PC-9 (cell line): ENCODE data around the gene LETM1. TPM values are rescaled to one million over a fixed set of nuclear protein-coding genes. Genes with fewer than 3 reads are reported as not detected.

Experiments
- BruUV-seq: library from RNA; stranded (reverse); fragments of 400-500 nt; replicated peaks from 2 replicates; lab custom pipeline; 2021; lab: Mats Ljungman, UMichigan
- CTCF ChIA-PET: fragments of 300-600 bp; sonication (Branson Sonifier 250); formaldehyde crosslinking; loops from one replicate; lab custom pipeline; 2022; ENCODE audit warnings: antibody characterized with exemption; lab: Charles Lee
- POLR2A ChIA-PET: fragments of 300-600 bp; sonication (Branson Sonifier 250); formaldehyde crosslinking; loops from one replicate; lab custom pipeline; 2022; ENCODE audit warnings: antibody characterized with exemption; ENCODE audit not compliant: unreplicated experiment; lab: Charles Lee
- DNase-seq, 2 experiments: peaks; one replicate each; pipeline versions ENCODE4 v3.0.0 to v3.0.0-alpha.2; 2015 to 2022; ENCODE audit warnings: mixed read lengths in 1 of 2
- H2AFZ ChIP-seq: fragments of 200-600 bp; sonication (generic); 2 replicates; pipeline ENCODE4 v1.8.1; 2017; ENCODE audit warnings: antibody characterized with exemption
- H3F3A ChIP-seq: fragments of 200-600 bp; sonication (generic); 2 replicates; pipeline ENCODE4 v1.8.1; 2017; ENCODE audit warnings: antibody characterized with exemption, mild to moderate bottlenecking, low read depth; ENCODE audit not compliant: insufficient read depth
- H3K27ac ChIP-seq: fragments of 200-600 bp; sonication (generic); 2 replicates; pipeline ENCODE4 v1.6.1; 2016; ENCODE audit warnings: mixed run types
- H3K27me3 ChIP-seq: fragments of 200-600 bp; sonication (generic); 2 replicates; pipeline ENCODE4 v1.6.1; 2016; ENCODE audit warnings: low read depth, mixed run types; ENCODE audit not compliant: insufficient read depth
- H3K36me3 ChIP-seq: fragments of 200-600 bp; sonication (generic); 2 replicates; pipeline ENCODE4 v1.6.1; 2016; ENCODE audit warnings: low read depth, mixed run types
- H3K4me1 ChIP-seq: fragments of 200-600 bp; sonication (generic); replicated peaks from 2 replicates; pipeline ENCODE4 v1.6.1; 2016; ENCODE audit warnings: mixed run types; ENCODE audit not compliant: insufficient read depth
- H3K4me2 ChIP-seq: fragments of 200-600 bp; sonication (generic); 2 replicates; pipeline ENCODE4 v1.6.1; 2017; ENCODE audit warnings: mixed run types
- H3K4me3 ChIP-seq: fragments of 200-600 bp; sonication (generic); 2 replicates; pipeline ENCODE4 v1.6.1; 2016; ENCODE audit warnings: mixed run types
- H3K79me2 ChIP-seq: fragments of 200-600 bp; sonication (generic); 2 replicates; pipeline ENCODE4 v1.6.1; 2017; ENCODE audit warnings: low read depth, mixed run types
- H3K9me2 ChIP-seq: fragments of 200-600 bp; sonication (generic); 2 replicates; pipeline ENCODE4 v1.8.1; 2017; ENCODE audit warnings: mild to moderate bottlenecking; ENCODE audit not compliant: insufficient read depth
- H3K9me3 ChIP-seq: fragments of 200-600 bp; sonication (generic); 2 replicates; pipeline ENCODE4 v1.8.1; 2016; ENCODE audit warnings: low read depth; ENCODE audit not compliant: insufficient read depth
- H4K20me1 ChIP-seq: fragments of 200-600 bp; sonication (generic); 2 replicates; pipeline ENCODE4 v1.8.1; 2017; ENCODE audit not compliant: insufficient read depth
- EZH2 ChIP-seq: fragments of 200-600 bp; sonication (generic); IDR thresholded peaks from 2 replicates; pipeline ENCODE4 v1.8.0; 2017; ENCODE audit warnings: antibody characterized with exemption, low read depth
- intact Hi-C: fragments of 100-400 bp; cut with micrococcal nuclease; formaldehyde crosslinking; loops from one replicate; pipeline ENCODE4 v1.10.0; 2022; ENCODE audit not compliant: unreplicated experiment
- total RNA-seq: library from RNA; stranded (reverse); gene quantifications from 2 replicates; pipeline ENCODE4 v1.2.3, GENCODE V29; 2021
- TF ChIP-seq, protein P1 (sequence below): fragments of 200-600 bp; sonication (generic); conservative IDR thresholded peaks from 2 replicates; pipeline ENCODE4 v1.6.1; 2017; ENCODE audit warnings: mixed run types, antibody characterized with exemption, mild to moderate bottlenecking, moderate library complexity

The LETM1 gene
- total RNA-seq, 1 experiment from 2014 or later = 44.5 TPM

DNA sequence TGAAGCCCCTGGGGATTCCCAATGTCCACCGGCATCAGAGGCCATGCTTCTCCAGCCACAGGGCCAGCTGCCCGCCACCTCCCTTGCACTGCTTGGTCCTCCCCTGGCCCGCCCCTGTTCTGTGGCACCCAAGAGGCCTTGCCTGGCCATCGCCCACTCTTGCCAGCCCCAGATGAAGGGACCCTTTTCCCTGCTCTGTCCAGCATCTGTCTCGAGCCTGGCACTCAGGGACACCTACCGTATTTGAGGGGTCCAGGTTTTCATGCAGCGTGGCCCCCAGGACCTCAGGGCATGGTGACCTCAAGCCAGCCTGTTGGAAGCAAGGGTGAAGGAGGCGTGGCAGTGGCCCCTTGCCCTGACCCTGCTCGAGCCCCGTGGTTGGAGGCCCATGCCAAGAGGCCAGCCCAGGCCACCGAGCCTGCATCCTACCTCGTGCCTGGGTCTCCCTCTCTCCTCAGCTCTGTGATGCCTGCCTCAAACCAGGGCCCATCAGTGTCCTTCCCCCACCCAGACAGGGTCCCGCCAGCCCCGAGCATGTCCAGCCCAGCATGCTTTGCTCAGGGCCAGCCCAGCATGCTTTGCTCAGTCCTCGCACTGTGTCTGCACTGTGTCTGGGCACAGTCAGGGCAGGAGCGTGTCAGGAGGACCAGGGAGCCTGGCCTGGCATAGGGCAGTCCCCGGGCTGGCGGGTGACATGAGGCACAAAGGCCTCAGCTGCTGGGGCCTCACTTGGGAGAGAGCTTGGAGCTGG is 77.1 kb downstream of the LETM1 start:
- Histone ChIP-seq H3K4me2 (peak overlapping the region; percentile 53; the same call in 1 of the 2 replicates), H2AFZ (no peak overlapping the region), H3K4me3 (no peak overlapping the region), H3K4me1 (peaks cover 52% of the 10 kb centered on the region), H3K9me2 (no peaks in the 10 kb centered on the region), H3K9me3 (no peaks in the 10 kb centered on the region), H3K79me2 (no peaks in the 10 kb centered on the region), H3K36me3 (no peaks in the 10 kb centered on the region), H3F3A (peaks cover 14% of the 10 kb centered on the region; the same call in 1 of the 2 replicates), H4K20me1 (no peaks in the 10 kb centered on the region), H3K27me3 (no peaks in the 10 kb centered on the region), H3K27ac (no peak overlapping the region)
- POLR2A ChIA-PET = no interaction called here
- no peak for DNase-seq
- TF ChIP-seq, protein P1, sequence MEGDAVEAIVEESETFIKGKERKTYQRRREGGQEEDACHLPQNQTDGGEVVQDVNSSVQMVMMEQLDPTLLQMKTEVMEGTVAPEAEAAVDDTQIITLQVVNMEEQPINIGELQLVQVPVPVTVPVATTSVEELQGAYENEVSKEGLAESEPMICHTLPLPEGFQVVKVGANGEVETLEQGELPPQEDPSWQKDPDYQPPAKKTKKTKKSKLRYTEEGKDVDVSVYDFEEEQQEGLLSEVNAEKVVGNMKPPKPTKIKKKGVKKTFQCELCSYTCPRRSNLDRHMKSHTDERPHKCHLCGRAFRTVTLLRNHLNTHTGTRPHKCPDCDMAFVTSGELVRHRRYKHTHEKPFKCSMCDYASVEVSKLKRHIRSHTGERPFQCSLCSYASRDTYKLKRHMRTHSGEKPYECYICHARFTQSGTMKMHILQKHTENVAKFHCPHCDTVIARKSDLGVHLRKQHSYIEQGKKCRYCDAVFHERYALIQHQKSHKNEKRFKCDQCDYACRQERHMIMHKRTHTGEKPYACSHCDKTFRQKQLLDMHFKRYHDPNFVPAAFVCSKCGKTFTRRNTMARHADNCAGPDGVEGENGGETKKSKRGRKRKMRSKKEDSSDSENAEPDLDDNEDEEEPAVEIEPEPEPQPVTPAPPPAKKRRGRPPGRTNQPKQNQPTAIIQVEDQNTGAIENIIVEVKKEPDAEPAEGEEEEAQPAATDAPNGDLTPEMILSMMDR = no peak
- CTCF ChIA-PET = no interaction called here
- intact Hi-C loops = loop anchor here (1.0 to 5.0 kb wide), 3 partner anchors 11 to 161 kb away; no protein-coding TSS in a partner anchor
- BruUV-seq = no TSS peak

DNA sequence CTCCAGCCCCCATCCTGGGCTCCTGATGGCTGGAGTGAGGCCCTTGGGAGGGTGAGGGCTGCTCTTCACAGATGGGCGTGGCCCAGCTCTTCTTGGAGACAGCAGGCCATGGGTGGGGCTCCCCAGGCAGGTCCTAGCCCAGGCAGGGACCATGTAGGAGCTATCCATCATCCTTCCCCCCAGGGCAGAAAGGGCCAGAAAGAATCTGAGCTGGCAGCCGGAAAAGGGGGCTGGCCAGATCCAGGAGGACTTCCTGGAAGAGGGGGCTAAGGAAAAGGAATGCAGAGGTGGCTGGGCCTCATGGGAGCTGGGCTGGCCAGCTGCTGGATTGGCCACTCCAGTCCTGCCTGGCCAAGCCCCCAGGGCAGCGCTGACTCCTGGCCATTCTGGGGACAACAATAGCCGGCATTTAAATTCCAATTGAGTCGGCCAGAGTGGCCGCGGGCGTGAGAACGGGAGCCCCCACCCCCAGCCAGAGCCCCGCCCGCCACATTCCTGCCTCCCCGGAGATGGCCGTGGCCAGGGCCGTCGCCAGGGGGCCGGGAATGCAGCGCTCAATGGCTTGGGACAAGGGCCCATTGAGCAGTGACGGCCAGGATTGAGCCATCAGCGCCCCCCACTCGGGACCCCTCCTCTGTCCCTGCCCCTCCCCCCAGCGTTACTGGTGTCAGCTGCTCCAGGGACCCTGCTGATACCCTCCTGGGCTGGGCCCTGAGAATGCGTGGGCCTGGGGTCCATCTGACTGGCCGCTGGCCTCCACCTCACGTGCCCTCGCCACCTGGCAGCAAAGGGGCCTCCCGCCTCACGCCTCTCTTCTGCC is 77.9 kb downstream of the LETM1 start:
- TF ChIP-seq, protein P1 = no peak; the same call in 1 of the 2 replicates
- no peak for TF ChIP-seq EZH2
- H3K9me3 ChIP-seq = no peaks in the 10 kb centered on the region
- CTCF ChIA-PET = interaction anchor here (0.6 to 0.8 kb wide), 2 partner anchors 48 to 702 kb away, joined by 3 to 4 read pairs; no protein-coding TSS in a partner anchor
- POLR2A ChIA-PET = interaction anchor here (0.8 kb wide), 1 partner anchor 10 kb away, joined by 3 read pairs; no protein-coding TSS in a partner anchor
- H3K27ac ChIP-seq = no peak overlapping the region
- peaks cover 14% of the 10 kb centered on the region; the same call in 1 of the 2 replicates for H3F3A ChIP-seq
- no peaks in the 10 kb centered on the region for H3K9me2 ChIP-seq
- no peaks in the 10 kb centered on the region for H4K20me1 ChIP-seq
- BruUV-seq = no TSS peak
- no peak overlapping the region; the same call in 1 of the 2 replicates for H3K4me3 ChIP-seq
- no peak overlapping the region for H2AFZ ChIP-seq
- intact Hi-C loops = loop anchor here (1.0 to 5.0 kb wide), 3 partner anchors 10 to 162 kb away; no protein-coding TSS in a partner anchor
- peak overlapping the region; percentile 53 for H3K4me2 ChIP-seq
- H3K79me2 ChIP-seq = no peaks in the 10 kb centered on the region
- peak; percentile 86 to 95 for DNase-seq
- peaks cover 48% of the 10 kb centered on the region for H3K4me1 ChIP-seq
- H3K36me3 ChIP-seq = no peaks in the 10 kb centered on the region
- H3K27me3 ChIP-seq = no peaks in the 10 kb centered on the region

DNA sequence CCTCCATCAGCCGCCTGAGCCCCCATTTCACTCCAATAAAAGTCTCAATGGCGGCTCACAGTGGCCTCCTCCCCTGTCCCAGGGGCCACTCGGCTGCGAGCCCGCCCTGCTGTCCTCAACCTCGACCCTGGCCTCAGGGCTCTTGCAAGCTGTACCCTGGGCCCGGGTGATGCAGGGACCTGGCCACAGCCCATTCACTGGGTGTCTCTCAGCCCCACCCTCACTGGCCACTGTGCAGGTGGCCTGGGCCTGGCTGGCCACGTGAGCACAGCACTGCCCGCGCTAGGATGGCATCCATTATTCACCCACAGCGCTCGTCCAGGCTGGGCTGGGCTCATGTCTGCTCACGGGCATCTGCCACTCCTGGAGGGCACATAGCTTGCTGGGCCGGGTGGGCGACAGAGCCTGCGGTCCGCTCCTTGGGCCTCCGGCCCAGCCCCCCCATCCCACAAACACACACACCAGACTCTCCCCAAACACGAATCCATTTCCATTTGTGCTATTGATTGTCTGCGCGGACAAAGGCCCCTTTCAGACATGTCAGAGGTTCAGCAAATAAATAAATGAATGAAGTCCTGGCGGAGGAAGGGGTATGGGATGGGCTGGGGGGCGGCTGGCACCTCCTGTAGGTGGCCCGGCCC is 79.3 kb downstream of the LETM1 start:
- ChIA-PET CTCF (no interaction called here), POLR2A (interaction anchor here (0.7 kb wide), 1 partner anchor 66 kb away, joined by 3 read pairs; no protein-coding TSS in a partner anchor)
- no TSS peak for BruUV-seq
- Histone ChIP-seq H3K9me3 (no peaks in the 10 kb centered on the region), H4K20me1 (no peaks in the 10 kb centered on the region), H3K27me3 (no peaks in the 10 kb centered on the region), H3K27ac (no peak overlapping the region), H3F3A (peaks cover 14% of the 10 kb centered on the region; the same call in 1 of the 2 replicates), H3K9me2 (no peaks in the 10 kb centered on the region), H3K36me3 (no peaks in the 10 kb centered on the region), H3K79me2 (no peaks in the 10 kb centered on the region), H3K4me1 (peaks cover 48% of the 10 kb centered on the region), H3K4me2 (no peak overlapping the region), H3K4me3 (no peak overlapping the region), H2AFZ (no peak overlapping the region)
- peak in 1 of 2 experiments; percentile 45 for DNase-seq
- intact Hi-C loops = loop anchor here (5.0 kb wide), 1 partner anchor 49 kb away; no protein-coding TSS in a partner anchor
- TF ChIP-seq EZH2 = no peak
- TF ChIP-seq, protein P1 = no peak
